ENCODE results near the gene KIF4B.

GRCh38 chr5:154967421-154968024, 46.0 kb upstream of the KIF4B start:
- TF ChIP-seq YY1 (IDR thresholded peaks at IDR 0.05; ENCODE audit: insufficient read depth, insufficient read length) = no peak
- no peak for TF ChIP-seq ZNF274 (IDR thresholded peaks at IDR 0.05; ENCODE audit: low read depth, low read length)
- no peak for TF ChIP-seq SUZ12 (IDR thresholded peaks at IDR 0.05; ENCODE audit: extremely low read depth, insufficient read depth, insufficient read length)

Data from NT2/D1 (cell line).